Measurements from ENCODE around the gene FAM219A.

- no peak for TF ChIP-seq CTCF (conservative IDR thresholded peaks at IDR 0.05 in 1 of 2, IDR thresholded peaks at IDR 0.05 in 1 of 2; ENCODE audit: low read depth in 1 of 2, low read length in 2 of 2)
- no peak for TF ChIP-seq EZH2 (IDR thresholded peaks at IDR 0.05; ENCODE audit: low read length, missing control alignments)
These were observed 109.0 kb downstream of the FAM219A start for GRCh38 chr9:34349324-34349723.

Measured in fibroblast of lung (primary cell).